SK-N-SH (cell line): ENCODE measurements around the gene PDK2. TPM values are rescaled to one million over a fixed set of nuclear protein-coding genes. Genes with fewer than 3 reads are reported as not detected.

Experiments
- CTCF ChIA-PET: fragments of 300-600, 350-600 bp; formaldehyde crosslinking; extraction: SDS; loops from one replicate; lab custom pipeline; 2021; lab: Yijun Ruan, JAX
- POLR2A ChIA-PET: fragments of 350-600 bp; sonication (Branson Sonifier 250); formaldehyde crosslinking; extraction: SDS; loops from one replicate; lab custom pipeline; 2020; ENCODE audit warnings: antibody characterized with exemption, inconsistent platforms; lab: Yijun Ruan, JAX
- DNase-seq: peaks from one replicate; pipeline ENCODE4 v3.0.0; 2012
- H2AFZ ChIP-seq: fragments of 200-600 bp; sonication (generic); 2 replicates; pipeline ENCODE4 v1.8.1; 2016; ENCODE audit warnings: antibody characterized with exemption, mild to moderate bottlenecking, low read depth
- H3F3A ChIP-seq: fragments of 200-600 bp; sonication (generic); replicated peaks from 2 replicates; pipeline ENCODE3; 2016; ENCODE audit warnings: antibody characterized with exemption, mild to moderate bottlenecking; ENCODE audit not compliant: insufficient read depth
- H3K27ac ChIP-seq, 2 experiments: fragments of 200-500 bp in 1 of 2; fragments of 200-600 bp in 1 of 2; sonication (Bioruptor generic) in 1 of 2; sonication (generic), shearing (Covaris generic) in 1 of 2; 2 replicates each; pipeline versions ENCODE4 v1.5.1 to v1.6.1; 2014 to 2016; ENCODE audit warnings: low read depth in 2 of 2, inconsistent platforms in 1 of 2, low read length in 1 of 2, mild to moderate bottlenecking in 1 of 2, mixed read lengths in 1 of 2
- H3K27me3 ChIP-seq: fragments of 200-600 bp; sonication (generic), shearing (Covaris generic); 2 replicates; pipeline ENCODE4 v1.6.1; 2016; ENCODE audit warnings: mixed run types; ENCODE audit not compliant: insufficient read depth
- H3K36me3 ChIP-seq, 2 experiments: fragments of 200-500 bp in 1 of 2; fragments of 200-600 bp in 1 of 2; sonication (Bioruptor generic) in 1 of 2; sonication (generic) in 1 of 2; replicated peaks in 1 of 2; 2 replicates each; pipeline versions ENCODE3 to v1.5.1; 2014 to 2016; ENCODE audit warnings: low read length in 1 of 2, mild to moderate bottlenecking in 1 of 2; ENCODE audit not compliant: insufficient read depth in 2 of 2, control insufficient read depth in 1 of 2
- H3K4me1 ChIP-seq, 2 experiments: fragments of 200-500 bp in 1 of 2; fragments of 200-600 bp in 1 of 2; sonication (Bioruptor generic) in 1 of 2; sonication (generic), shearing (Covaris generic) in 1 of 2; 2 replicates each; pipeline versions ENCODE4 v1.5.1 to v1.6.1; 2014 to 2016; ENCODE audit warnings: low read depth in 1 of 2, low read length in 1 of 2, mixed run types in 1 of 2; ENCODE audit not compliant: insufficient read depth in 2 of 2, control insufficient read depth in 1 of 2
- H3K4me2 ChIP-seq: fragments of 200-600 bp; sonication (generic), shearing (Covaris generic); 2 replicates; pipeline ENCODE4 v1.6.1; 2017; ENCODE audit warnings: mixed run types
- H3K4me3 ChIP-seq, 2 experiments: fragments of 200-500 bp in 1 of 2; fragments of 200-600 bp in 1 of 2; sonication (Bioruptor generic) in 1 of 2; sonication (generic), shearing (Covaris generic) in 1 of 2; 2 replicates each; pipeline versions ENCODE4 v1.5.1 to v1.8.1; 2014 to 2016; ENCODE audit warnings: low read depth in 2 of 2, inconsistent platforms in 1 of 2, low read length in 1 of 2, mild to moderate bottlenecking in 1 of 2, mixed read lengths in 1 of 2, moderate library complexity in 1 of 2
- H3K79me2 ChIP-seq: fragments of 200-600 bp; sonication (generic); 2 replicates; pipeline ENCODE4 v1.8.1; 2017; ENCODE audit warnings: mild to moderate bottlenecking; ENCODE audit not compliant: insufficient read depth
- H3K9ac ChIP-seq: fragments of 200-600 bp; sonication (generic); 2 replicates; pipeline ENCODE4 v1.6.1; 2017; ENCODE audit warnings: mixed run types
- H3K9me2 ChIP-seq: fragments of 200-600 bp; sonication (generic); 2 replicates; pipeline ENCODE4 v1.6.1; 2017; ENCODE audit warnings: mixed run types
- H3K9me3 ChIP-seq: fragments of 200-600 bp; sonication (generic); 2 replicates; pipeline ENCODE4 v1.6.1; 2017; ENCODE audit warnings: mixed run types, mild to moderate bottlenecking, moderate library complexity
- H4K20me1 ChIP-seq: fragments of 200-600 bp; sonication (generic); 2 replicates; pipeline ENCODE4 v1.6.1; 2017; ENCODE audit warnings: mild to moderate bottlenecking, mixed run types; ENCODE audit not compliant: insufficient read depth
- CHD2 ChIP-seq: fragments of 150-350 bp; IDR thresholded peaks from 2 replicates; pipeline ENCODE4 v1.6.1; 2018; ENCODE audit warnings: low read length; ENCODE audit not compliant: partially characterized antibody
- ELF1 ChIP-seq: IDR thresholded peaks from 2 replicates; pipeline ENCODE4 v1.4.0; 2012
- GABPA ChIP-seq: IDR thresholded peaks from 2 replicates; pipeline ENCODE4 v1.4.0; 2012; ENCODE audit warnings: low read depth, mild to moderate bottlenecking
- JUND ChIP-seq: IDR thresholded peaks from 2 replicates; pipeline ENCODE4 v1.4.0; 2012
- MEF2A ChIP-seq: IDR thresholded peaks from 2 replicates; pipeline ENCODE4 v1.4.0; 2012; ENCODE audit warnings: low read depth, borderline replicate concordance
- MXI1 ChIP-seq: IDR thresholded peaks from 2 replicates; pipeline ENCODE4 v1.6.1; 2012; ENCODE audit warnings: mild to moderate bottlenecking, low read depth, low read length, improper control_type of control experiment
- TAF1 ChIP-seq: IDR thresholded peaks from 2 replicates; pipeline ENCODE4 v1.6.1; 2012; ENCODE audit warnings: low read depth, mild to moderate bottlenecking, low read length, moderate library complexity, borderline replicate concordance
- TCF12 ChIP-seq: IDR thresholded peaks from 2 replicates; pipeline ENCODE4 v1.4.0; 2012
- TEAD4 ChIP-seq: IDR thresholded peaks from 2 replicates; pipeline ENCODE4 v1.4.0; 2012; ENCODE audit warnings: mild to moderate bottlenecking, borderline replicate concordance; ENCODE audit not compliant: insufficient read depth
- USF2 ChIP-seq: fragments of 150-350 bp; IDR thresholded peaks from 2 replicates; pipeline ENCODE4 v1.6.1; 2017; ENCODE audit warnings: antibody characterized with exemption, low read length, low read depth, borderline replicate concordance
- ZBTB33 ChIP-seq: IDR thresholded peaks from 2 replicates; pipeline ENCODE4 v1.4.0; 2012; ENCODE audit warnings: low read depth, borderline replicate concordance
- WGBS: methylation state at CpG from one replicate; pipeline ENCODE4 v1.1.6; 2017; ENCODE audit warnings: low lambda C conversion rate; 5-methylcytosine and 5-hydroxymethylcytosine counted together
- polyA plus RNA-seq, 3 experiments: library from polyadenylated mRNA; depleted of rRNA; stranded (reverse); fragments of >200 nt; gene quantifications; 2 replicates each; pipeline ENCODE4 v1.2.3, GENCODE V29; 2012

Gene PDK2
- polyA plus RNA-seq, 1 of the 3 experiments (the other 2 are of a cell fraction): 124 TPM

- TF ChIP-seq GABPA (peak; percentile 40; the same call in 1 of the 2 replicates), ELF1 (peak; percentile 75), CHD2 (no peak), MEF2A (peak; percentile 18; the same call in 1 of the 2 replicates), JUND (peak; percentile 73), MXI1 (no peak), TAF1 (peak; percentile 34; the same call in 1 of the 2 replicates), TEAD4 (peak; percentile 94), ZBTB33 (peak; percentile 69; the same call in 1 of the 2 replicates), USF2 (no peak)
- TF ChIP-seq, all 33 proteins: peak for 17
Measured at GRCh38 chr17:50062293-50063243, 32.6 kb upstream of the PDK2 start (continued).

- H3F3A ChIP-seq: peaks cover 81% of the 10 kb centered on the region
- ChIA-PET CTCF (interaction anchor here (0.5 to 6.2 kb wide), 7 partner anchors 8 to 68 kb away, joined by 3 to 51 read pairs (median 3); no protein-coding TSS in a partner anchor), POLR2A (no interaction called here)
- DNase-seq: no peak
- peak overlapping the region; percentile 96 for H3K4me2 ChIP-seq
- TF ChIP-seq MXI1: no peak
- TF ChIP-seq TCF12: peak; percentile 54; the same call in 1 of the 2 replicates
- H3K27ac ChIP-seq: peak overlapping the region; percentile 77 to 100
- H3K27me3 ChIP-seq: no peaks in the 10 kb centered on the region
- H3K4me3 ChIP-seq: no peak overlapping the region
- no peaks in the 10 kb centered on the region for H3K9me3 ChIP-seq
- H4K20me1 ChIP-seq: 0 out of 2 replicates have a peak, but pooled peaks cover 8% of the 10 kb centered on the region
- peaks cover 49 to 71% of the 10 kb centered on the region in 2 experiments for H3K4me1 ChIP-seq
- peak overlapping the region; percentile 98 for H3K9ac ChIP-seq
- H2AFZ ChIP-seq: no peak overlapping the region
- WGBS: 94% methylated on average over 8 of the region's 8 CpGs
- H3K9me2 ChIP-seq: no peaks in the 10 kb centered on the region
- H3K79me2 ChIP-seq: peaks cover 95% of the 10 kb centered on the region
- peaks cover 18 to 48% of the 10 kb centered on the region in 2 experiments for H3K36me3 ChIP-seq
Measured at GRCh38 chr17:50063561-50064252, 31.4 kb upstream of the PDK2 start.
